Ureter (tissue), 1 donor: ENCODE data around the gene GAB3. TPM values are rescaled to one million over a fixed set of nuclear protein-coding genes. Genes with fewer than 3 reads are reported as not detected.
"Not testable (repeated sequence)": the region's sequence is repeated elsewhere in the genome, so short reads cannot be mapped to it uniquely, and the experiment has no call there.

ENCODE experiments used
- DNase-seq: peaks from one replicate; pipeline ENCODE4 v3.0.0-alpha.2; 2020; ENCODE audit warnings: low spot score
- total RNA-seq: library from RNA; stranded (reverse); gene quantifications from one replicate; pipeline ENCODE4 v1.2.4, GENCODE V29; 2023
- donor health status: DM: yes; HTN: yes; CAD: no.

Gene GAB3
- total RNA-seq, 1 donor from 2014 or later, result 4.2 TPM

DNA sequence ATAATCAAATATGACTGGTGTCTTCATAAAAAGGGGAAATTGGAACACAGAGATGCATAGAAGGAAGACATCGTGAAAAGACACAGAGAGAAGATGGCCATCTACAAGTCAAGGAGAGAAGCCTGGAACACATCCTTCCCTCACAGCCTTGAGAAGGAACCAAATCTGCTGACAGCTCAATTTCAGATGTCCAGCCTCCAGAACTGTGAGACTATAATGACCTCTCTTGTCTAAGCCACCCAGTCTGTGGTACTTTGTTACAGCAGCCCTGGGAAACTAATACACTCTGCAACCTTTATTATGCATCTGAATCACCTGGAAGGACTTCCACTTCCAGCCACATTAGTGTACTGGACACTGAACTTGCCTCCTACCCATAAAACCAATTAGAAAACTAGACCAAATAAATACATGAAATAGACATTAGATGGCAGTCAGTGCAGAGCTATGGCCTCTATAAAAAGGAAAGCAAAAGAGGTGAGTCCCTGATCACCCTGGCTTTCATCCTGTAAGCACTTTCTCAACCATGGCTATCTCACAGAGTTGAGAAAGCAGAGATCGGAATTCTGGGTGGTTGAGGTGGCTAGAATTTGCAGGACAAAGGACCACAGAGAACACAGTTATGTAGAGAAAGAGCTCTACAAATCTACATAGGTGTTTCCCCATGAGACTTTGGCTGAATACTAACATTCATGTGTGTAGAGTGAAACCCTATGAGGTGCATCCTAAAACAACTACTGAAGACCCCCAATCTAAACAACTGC is 25.7 kb downstream of the GAB3 start:
- DNase-seq, result no peak

DNA sequence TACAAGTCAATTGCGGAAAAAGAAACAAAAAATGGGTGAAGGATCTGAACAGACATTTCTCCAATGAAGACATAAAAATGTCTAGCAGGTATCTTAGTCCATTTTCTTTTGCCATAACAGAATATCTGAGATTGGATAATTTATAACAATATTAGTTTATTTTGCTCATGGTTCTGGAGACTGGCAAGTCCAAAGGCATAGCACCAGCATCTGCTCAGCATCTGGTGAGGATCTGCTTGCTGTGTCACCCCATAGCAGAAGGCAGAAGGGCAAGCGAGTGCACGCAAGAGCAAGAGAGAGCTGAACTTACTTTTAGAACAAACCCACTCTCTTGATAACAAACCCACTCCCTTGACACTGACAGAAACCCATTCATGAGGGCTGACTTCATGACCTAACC is 29.7 kb downstream of the GAB3 start:
- DNase-seq, result no peak

GRCh38 chrX:154720067-154720466 is 30.8 kb downstream of the GAB3 start:
- no peak for DNase-seq

GRCh38 chrX:154719132-154719675 is 31.7 kb downstream of the GAB3 start:
- no peak for DNase-seq

- DNase-seq, result no peak
These were observed 32.3 kb downstream of the GAB3 start for GRCh38 chrX:154718616-154719015.

DNA sequence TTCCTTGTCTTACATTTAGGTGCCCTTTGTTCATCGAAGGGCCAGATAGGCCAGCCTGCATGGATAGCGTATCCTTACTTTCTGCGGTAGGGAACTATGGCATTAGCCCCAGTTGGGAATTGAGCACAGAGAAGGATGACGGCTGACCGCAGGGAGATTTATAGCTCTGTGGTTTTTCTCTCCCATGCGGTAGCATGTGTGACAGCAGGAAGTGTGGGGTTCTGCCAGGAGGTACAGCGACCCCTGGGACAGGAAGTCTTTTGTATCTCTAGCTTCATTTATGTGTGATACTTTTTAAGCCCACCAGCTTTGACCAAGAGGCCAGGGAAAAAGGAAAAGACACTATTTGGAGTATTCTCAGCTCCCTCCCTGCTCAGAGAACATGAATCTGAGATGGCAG is 33.1 kb downstream of the GAB3 start:
- DNase-seq, result no peak

DNA sequence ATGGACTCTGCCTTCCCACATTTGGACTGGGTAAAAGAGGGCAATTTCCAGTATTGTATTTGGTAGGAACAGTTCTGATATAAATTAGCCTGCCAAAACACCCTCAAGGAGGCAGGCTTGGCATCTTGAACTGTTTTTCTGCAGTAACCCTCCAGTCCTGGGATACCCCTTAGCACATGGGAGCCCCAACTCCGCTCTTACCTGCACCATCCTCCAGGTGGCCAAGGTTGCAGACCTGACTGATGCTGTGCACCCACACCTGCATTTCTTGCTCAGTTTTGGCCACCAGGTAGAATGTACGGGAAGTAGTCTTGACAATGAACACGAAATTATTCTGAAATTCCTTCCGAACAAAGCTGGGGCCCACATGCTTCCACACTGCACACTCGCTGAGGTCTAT is 35.1 kb downstream of the GAB3 start:
- DNase-seq, result no peak

GRCh38 chrX:154714925-154715324 is 36.0 kb downstream of the GAB3 start:
- peak; percentile 61 for DNase-seq

DNA sequence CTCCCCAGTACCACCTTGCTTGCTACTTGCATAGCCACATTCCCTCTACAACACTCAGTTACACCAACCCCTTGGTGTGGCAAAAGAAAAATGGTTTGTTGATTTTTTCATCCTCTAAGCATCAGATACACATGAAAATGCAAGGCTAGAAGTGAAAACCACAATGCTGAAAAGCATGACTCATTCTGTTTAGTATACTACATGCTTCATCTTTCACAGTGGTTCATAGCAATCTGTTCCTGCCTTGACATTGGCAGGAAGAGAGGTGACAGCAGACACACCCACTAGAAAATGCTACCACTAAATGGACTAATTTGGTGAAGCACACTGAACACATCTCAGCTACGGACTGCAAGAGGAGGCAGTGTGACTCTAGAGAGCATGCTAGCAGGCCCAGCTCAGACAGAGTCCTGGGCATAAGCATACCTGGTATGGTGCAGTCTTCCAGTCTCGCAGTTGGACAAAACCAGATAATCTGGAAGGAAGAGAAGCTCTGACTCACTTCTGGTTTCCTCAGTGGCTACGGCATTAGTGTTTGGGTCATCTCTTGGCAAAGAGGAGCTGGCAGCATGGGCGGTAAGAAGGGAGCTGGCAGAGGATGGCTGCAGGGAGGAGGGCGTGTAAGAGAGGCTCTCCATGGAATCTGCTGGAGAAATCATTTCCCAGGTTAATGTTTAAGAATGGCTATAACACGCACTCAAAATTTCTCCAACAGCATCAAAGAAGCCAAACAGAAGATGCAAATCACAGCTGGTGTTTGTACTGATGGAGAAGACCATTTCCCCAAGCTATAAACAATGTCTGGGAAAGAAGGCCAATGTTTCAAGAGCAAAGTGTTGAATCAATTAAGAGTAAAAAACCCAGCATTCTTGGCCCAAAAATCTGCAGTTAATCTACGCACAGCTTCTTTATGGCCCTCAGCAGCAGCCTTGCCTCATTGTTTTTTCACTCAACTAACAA is 37.8 kb downstream of the GAB3 start:
- no peak for DNase-seq

DNA sequence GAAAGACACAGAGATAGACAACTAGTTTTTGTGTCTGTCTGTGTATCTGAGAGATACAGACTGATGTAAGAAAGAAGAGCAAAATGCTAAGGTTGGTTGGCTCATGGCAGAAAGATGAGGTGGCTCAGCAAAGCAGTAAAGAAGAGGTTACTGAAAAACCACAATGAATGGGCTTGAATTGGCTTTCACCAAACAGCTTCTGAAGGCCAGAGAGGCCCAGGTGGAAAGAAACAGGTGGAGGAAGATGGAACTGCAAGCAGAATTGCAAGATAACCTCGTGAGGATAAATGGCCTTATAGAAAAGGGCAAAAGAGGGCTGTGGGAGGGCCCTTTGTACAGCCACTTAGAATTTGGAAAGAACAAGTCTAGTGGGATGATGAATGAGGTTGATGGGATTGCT is 39.6 kb downstream of the GAB3 start:
- no peak for DNase-seq

DNA sequence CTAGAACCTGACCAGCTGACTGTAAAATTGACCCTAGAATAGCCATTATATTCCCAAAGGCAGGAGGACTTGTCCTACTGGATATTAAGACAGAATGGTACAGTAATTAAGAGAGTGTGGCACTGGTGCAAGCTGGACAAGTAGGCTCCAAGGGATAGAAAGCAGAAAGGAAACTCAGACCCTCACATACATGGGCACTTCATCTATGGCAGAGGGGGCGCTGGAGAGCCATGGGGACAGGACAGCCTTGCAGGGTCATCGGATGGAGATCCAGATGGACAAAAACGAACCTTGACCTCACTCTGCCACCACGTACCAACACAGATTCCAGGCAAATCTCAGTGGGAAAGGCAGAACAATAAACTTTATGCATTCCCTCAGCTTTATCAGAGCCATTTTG is 40.6 kb downstream of the GAB3 start:
- no peak for DNase-seq

DNA sequence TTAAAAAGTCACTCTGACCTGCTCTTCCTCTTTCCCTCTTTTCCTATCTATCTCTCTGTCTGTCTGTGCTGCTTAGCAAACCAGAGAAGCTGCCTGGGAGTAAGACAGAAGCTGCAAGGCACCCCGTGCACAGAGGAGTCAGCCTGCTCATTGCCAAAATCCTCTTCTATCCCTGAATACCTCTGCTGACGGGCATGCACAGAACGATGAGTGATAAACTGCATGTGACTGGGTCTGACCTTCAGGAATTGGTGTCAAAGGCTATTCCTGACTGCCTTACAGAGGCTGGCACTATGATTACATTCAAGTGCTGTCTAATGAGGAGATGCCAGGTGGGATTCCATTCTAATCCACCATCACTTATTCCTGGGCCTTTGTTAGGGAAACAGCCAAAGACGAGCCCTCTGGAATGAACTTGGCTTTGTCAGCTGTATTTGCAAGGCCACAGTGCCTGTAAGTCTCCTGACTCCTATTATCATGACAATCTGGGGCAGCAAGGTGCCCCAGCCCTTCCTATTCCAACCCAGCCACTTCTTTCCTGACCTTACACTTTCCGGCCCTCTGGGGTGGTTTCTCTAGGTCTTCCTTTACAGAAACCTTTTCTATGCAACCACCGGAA is 52.1 kb downstream of the GAB3 start:
- no peak for DNase-seq

GRCh38 chrX:154696676-154697045 is 54.2 kb downstream of the GAB3 start:
- no peak for DNase-seq

GRCh38 chrX:154695911-154696675 is 54.8 kb downstream of the GAB3 start:
- DNase-seq, result no peak

GRCh38 chrX:154693394-154693793 is 57.5 kb downstream of the GAB3 start:
- no peak for DNase-seq

DNA sequence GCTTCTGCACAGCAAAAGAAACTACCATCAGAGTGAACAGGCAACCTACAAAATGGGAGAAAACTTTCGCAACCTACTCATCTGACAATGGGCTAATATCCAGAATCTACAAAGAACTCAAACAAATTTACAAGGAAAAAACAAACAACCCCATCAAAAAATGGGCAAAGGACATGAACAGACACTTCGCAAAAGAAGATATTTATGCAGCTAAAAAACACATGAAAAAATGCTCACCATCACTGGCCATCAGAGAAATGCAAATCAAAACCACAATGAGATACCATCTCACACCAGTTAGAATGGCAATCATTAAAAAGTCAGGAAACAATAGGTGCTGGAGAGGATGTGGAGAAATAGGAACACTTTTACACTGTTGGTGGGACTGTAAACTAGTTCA is 60.4 kb downstream of the GAB3 start:
- DNase-seq, result not testable (repeated sequence)

- not testable (repeated sequence) for DNase-seq
These were observed 78.8 kb downstream of the GAB3 start for GRCh38 chrX:154672084-154672483.

DNA sequence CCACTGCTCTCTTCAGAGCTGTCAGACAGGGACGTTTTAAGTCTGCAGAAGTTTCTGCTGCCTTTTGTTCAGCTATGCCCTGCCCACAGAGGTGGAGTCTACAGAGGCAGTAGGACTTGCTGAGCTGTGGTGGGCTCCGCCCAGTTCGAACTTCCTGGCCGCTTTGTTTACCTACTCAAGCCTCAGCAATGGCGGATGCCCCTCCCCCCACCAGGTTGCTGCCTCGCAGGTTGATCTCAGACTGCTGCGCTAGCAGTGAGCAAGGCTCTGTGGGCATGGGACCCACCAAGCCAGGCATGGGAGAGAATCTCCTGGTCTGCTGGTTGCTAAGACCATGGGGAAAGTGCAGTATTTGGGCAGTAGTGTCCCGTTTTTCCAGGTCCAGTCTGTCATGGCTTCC is 80.0 kb downstream of the GAB3 start:
- not testable (repeated sequence) for DNase-seq

- no peak for DNase-seq
These were observed 89.0 kb downstream of the GAB3 start for GRCh38 chrX:154661899-154662298.

DNA sequence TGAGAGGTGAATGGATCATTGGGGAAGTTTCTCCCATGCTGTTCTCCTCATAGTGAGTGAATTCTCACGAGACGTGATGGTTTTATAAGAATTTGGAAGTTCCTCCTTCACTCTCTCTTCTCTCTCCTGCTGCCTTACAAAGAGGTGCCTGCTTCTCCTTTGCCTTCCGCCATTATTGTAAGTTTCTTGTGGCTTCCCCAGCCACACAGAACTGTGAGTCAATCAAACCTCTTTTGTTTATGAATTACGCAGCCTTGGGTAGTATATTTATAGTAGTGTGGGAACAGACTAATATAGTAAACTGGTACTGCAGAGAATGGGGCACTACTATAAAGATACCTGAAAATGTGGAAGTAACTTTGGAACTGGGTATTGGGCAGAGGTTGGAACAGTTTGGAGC is 89.7 kb downstream of the GAB3 start:
- DNase-seq, result no peak

DNA sequence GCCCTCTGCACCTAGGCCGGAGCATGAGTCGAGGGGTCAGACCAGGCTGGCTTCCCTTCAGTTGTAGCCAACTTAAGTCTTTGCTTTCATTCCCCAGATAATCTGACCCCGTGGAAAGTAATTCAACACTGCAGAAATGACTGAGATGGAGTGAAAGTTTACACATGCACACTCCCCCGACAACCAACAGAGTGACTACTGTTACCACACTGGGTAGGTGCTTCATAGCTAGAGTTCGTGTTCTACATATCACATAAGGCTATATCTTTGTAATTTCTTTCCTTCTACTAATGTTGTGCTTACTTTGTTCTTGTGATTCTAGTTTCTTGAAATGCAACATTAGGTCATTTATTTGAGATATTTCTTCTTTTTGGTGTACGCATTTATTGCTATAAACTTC is 90.3 kb downstream of the GAB3 start:
- no peak for DNase-seq
